Measurements from ENCODE around the gene OPALIN. TPM values are rescaled to one million over a fixed set of nuclear protein-coding genes. Genes with fewer than 3 reads are reported as not detected.
"Not testable (repeated sequence)": the region's sequence is repeated elsewhere in the genome, so short reads cannot be mapped to it uniquely, and the experiment has no call there.

OPALIN gene
- total and polyA plus RNA-seq, 10 of the 15 experiments (the other 5 are each of a cell fraction or from before 2014, with no cell fraction given): not detected

GRCh38 chr10:96308854-96309253, 49.9 kb downstream of the OPALIN start:
- FAIRE-seq; H3K4me3 ChIP-seq; intact Hi-C loops (cut with micrococcal nuclease; ENCODE audit: unreplicated experiment); H3K4me2 ChIP-seq (ENCODE audit: control insufficient read depth, insufficient read depth); H3K27me3 ChIP-seq (replicated peaks in 1 of 2; ENCODE audit: control insufficient read depth in 2 of 2, insufficient read depth in 2 of 2, low read length in 1 of 2); H2AFZ ChIP-seq (ENCODE audit: control insufficient read depth, low read depth, low read length); POLR2A ChIA-PET; RAD21 ChIA-PET (ENCODE audit: unreplicated experiment); H3K79me2 ChIP-seq (ENCODE audit: control insufficient read depth, insufficient read depth, low read length); H3K36me3 ChIP-seq (ENCODE audit: control insufficient read depth in 2 of 2, insufficient read depth in 2 of 2, low read length in 1 of 2); in situ Hi-C loops (cut with MboI); H4K20me1 ChIP-seq (ENCODE audit: control insufficient read depth, insufficient read depth); H3K27ac ChIP-seq (ENCODE audit: control insufficient read depth, insufficient read depth); H3K4me1 ChIP-seq (ENCODE audit: control insufficient read depth, insufficient read depth, low read length); H3K9ac ChIP-seq (ENCODE audit: control insufficient read depth, insufficient read depth, low read length); H3K9me3 ChIP-seq (replicated peaks; ENCODE audit: control insufficient read depth, insufficient read depth, low read length); BruUV-seq (replicated peaks); DNase-seq (ENCODE audit: low read depth, low spot score); ATAC-seq: not testable (repeated sequence)
- ChIA-PET CTCF (interaction anchor here (1.2 to 2.2 kb wide), 2 partner anchors 15 to 27 kb away, joined by 3 to 7 read pairs; no protein-coding TSS in a partner anchor), SMC1A (ENCODE audit: uncharacterized antibody, unreplicated experiment) (interaction anchor here (1.4 kb wide), 2 partner anchors 32 to 79 kb away, joined by 4 to 5 read pairs; no protein-coding TSS in a partner anchor)
- WGBS (ENCODE audit: insufficient coverage, insufficient replicate concordance, low lambda C conversion rate, missing lambda C conversion rate): 39% methylated on average over 4 of the region's 4 CpGs

- Histone ChIP-seq H3K4me1 (ENCODE audit: control insufficient read depth, insufficient read depth, low read length) (no peaks in the 10 kb centered on the region), H3K27ac (ENCODE audit: control insufficient read depth, insufficient read depth) (no peak overlapping the region), H3K4me2 (ENCODE audit: control insufficient read depth, insufficient read depth) (no peak overlapping the region), H3K9ac (ENCODE audit: control insufficient read depth, insufficient read depth, low read length) (no peak overlapping the region), H2AFZ (ENCODE audit: control insufficient read depth, low read depth, low read length) (peak overlapping the region; percentile 55; the same call in 1 of the 2 replicates), H3K4me3 (no peak overlapping the region), H4K20me1 (ENCODE audit: control insufficient read depth, insufficient read depth) (no peaks in the 10 kb centered on the region), H3K9me3 (replicated peaks; ENCODE audit: control insufficient read depth, insufficient read depth, low read length) (no peaks in the 10 kb centered on the region), H3K36me3 (ENCODE audit: control insufficient read depth in 2 of 2, insufficient read depth in 2 of 2, low read length in 1 of 2) (no peaks in the 10 kb centered on the region), H3K27me3 (replicated peaks in 1 of 2; ENCODE audit: control insufficient read depth in 2 of 2, insufficient read depth in 2 of 2, low read length in 1 of 2) (peaks cover 0 to 2% of the 10 kb centered on the region in 2 experiments; a peak in 1 of 4 replicates), H3K79me2 (ENCODE audit: control insufficient read depth, insufficient read depth, low read length) (no peaks in the 10 kb centered on the region)
- no TSS peak for BruUV-seq (replicated peaks)
- ChIA-PET CTCF (interaction anchor here (0.9 to 1.3 kb wide), 4 partner anchors 30 to 290 kb away, joined by 3 to 5 read pairs (median 4); no protein-coding TSS in a partner anchor), RAD21 (ENCODE audit: unreplicated experiment) (interaction anchor here (1.0 to 1.5 kb wide), 2 partner anchors 14 to 77 kb away, joined by 3 to 7 read pairs; no protein-coding TSS in a partner anchor), SMC1A (ENCODE audit: uncharacterized antibody, unreplicated experiment) (interaction anchor here (0.9 kb wide), 1 partner anchor 77 kb away, joined by 4 read pairs; no protein-coding TSS in a partner anchor), POLR2A (interaction anchor here (0.6 kb wide), 1 partner anchor 1698 kb away, joined by 3 read pairs; no protein-coding TSS in a partner anchor)
- 8% methylated on average over 8 of the region's 8 CpGs for WGBS (ENCODE audit: insufficient coverage, insufficient replicate concordance, low lambda C conversion rate, missing lambda C conversion rate)
- in situ Hi-C loops (cut with MboI) (no loop called here), intact Hi-C loops (cut with micrococcal nuclease; ENCODE audit: unreplicated experiment) (no loop called here)
- no peak for TF ChIP-seq RCOR1 (conservative IDR thresholded peaks at IDR 0.05; ENCODE audit: low read depth, low read length)
- no peak for TF ChIP-seq TARDBP (IDR thresholded peaks at IDR 0.05; ENCODE audit: borderline replicate concordance)
- no peak for TF ChIP-seq RAD51 (IDR thresholded peaks at IDR 0.05)
- no peak for TF ChIP-seq GATAD2B (conservative IDR thresholded peaks at IDR 0.05; ENCODE audit: low read depth)
- TF ChIP-seq SP1 (IDR thresholded peaks at IDR 0.05; ENCODE audit: low read depth, low read length): no peak
- no peak for TF ChIP-seq GABPA (IDR thresholded peaks at IDR 0.05; ENCODE audit: low read depth)
- TF ChIP-seq ATF2 (IDR thresholded peaks at IDR 0.05; ENCODE audit: low read length): no peak
- TF ChIP-seq SPI1 (IDR thresholded peaks at IDR 0.05; ENCODE audit: borderline replicate concordance, insufficient read depth, low read depth, low read length): no peak
- no peak for TF ChIP-seq SMAD1 (IDR thresholded peaks at IDR 0.05; ENCODE audit: low read depth, partially characterized antibody)
- no peak for TF ChIP-seq CREB1 (IDR thresholded peaks at IDR 0.05; ENCODE audit: low read depth)
- no peak for TF ChIP-seq POU2F2 (IDR thresholded peaks at IDR 0.05; ENCODE audit: borderline replicate concordance, low read depth, low read length)
- no peak for DNase-seq (ENCODE audit: low read depth, low spot score)
- peak; percentile 53 for ATAC-seq
- no peak for FAIRE-seq
These were observed 52.3 kb downstream of the OPALIN start for GRCh38 chr10:96306516-96306915.

Measured in GM12878 (cell line).